Forelimb muscle (tissue), 1 donor: Measurements from ENCODE around the gene FGF1. TPM values are rescaled to one million over a fixed set of nuclear protein-coding genes. Genes with fewer than 3 reads are reported as not detected.
A peak's percentile ranks its signal among the peaks of the same experiment; 100 is the strongest.

Source experiments
- DNase-seq: peaks from one replicate; pipeline ENCODE4 v3.0.0-alpha.2; 2013; ENCODE audit warnings: low read depth
- polyA plus RNA-seq: library from polyadenylated mRNA; unstranded; fragments of 120-200 nt; gene quantifications from one replicate; pipeline ENCODE4 v1.2.1, GENCODE V29; 2013; ENCODE audit not compliant: insufficient read length

The FGF1 gene
- polyA plus RNA-seq, 1 donor = 10.6 TPM

DNA sequence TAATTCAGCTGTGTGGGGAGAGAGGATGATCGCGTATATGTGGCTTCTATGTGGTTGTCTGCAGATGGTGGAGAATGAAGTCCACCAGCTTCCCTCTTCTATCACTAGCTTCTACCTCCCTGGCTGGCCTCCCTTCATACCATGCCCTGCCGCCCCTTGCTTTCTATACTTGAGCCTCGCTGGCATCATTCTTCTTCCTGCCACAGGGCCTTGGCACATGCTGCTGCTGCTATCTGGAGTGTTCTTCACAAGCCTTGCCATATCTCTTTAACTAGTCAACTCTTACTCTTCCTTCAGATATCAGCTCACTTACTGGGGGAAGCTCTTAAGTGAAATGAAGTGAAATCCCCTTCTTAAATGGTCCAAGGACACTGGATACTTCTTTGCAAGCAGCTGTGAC, 100.4 kb downstream of the FGF1 start:
- DNase-seq = no peak

- no peak for DNase-seq
Observed at GRCh38 chr5:142584891-142585290, 101.0 kb downstream of the FGF1 start.

DNA sequence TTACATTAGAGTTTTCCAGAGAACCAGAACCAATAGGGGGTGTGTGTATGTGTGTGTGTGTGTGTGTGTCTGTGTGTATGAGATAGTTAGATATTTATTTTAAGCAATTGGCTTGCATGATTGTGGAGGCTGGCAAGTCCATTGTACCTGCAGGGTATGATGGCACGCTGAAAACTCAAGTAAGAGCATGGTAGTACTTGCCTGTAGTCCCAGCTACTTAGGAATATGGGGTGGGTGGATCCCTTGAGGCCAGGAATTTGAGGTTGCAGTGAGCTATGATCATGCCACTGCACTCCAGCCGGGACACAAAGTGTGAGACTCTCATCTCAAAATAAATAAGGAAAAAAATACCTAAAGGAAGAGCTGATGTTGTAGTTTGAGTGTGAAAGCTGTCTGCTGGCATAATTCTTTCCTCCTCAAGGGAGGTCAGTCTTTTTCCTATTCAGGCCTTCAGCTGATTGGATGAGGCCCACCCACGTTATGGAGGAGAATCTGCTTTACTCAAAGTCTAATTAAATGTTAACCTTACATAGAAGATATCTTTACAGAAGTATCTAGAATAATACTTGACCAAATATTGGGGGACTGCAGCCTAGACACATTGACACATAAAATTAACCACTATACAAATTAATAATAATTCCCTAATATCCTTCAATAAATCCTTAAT, 107.6 kb downstream of the FGF1 start:
- no peak for DNase-seq

- no peak for DNase-seq
Observed at GRCh38 chr5:142576804-142577203, 109.1 kb downstream of the FGF1 start.

- DNase-seq = no peak
Observed at GRCh38 chr5:142576303-142576702, 109.6 kb downstream of the FGF1 start.

DNA sequence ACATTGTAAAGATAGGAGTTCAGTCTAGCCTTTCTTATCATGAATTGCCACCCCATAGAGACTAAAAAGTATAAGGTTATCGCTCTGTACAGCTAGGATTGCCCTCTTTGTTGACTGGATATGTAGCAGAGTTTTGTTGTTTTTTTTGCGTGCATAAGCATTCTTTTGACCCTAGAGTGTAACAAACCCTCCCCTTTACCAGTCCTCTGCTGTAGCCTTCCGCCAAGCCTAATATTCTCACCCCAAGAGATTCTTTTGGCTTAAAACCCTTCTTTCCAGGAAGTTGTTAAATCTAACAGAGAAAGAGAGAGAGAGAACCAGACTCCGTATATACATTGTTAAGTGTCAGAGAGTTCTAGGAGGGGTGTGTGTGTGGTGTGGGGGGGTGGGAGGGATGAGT, 113.9 kb downstream of the FGF1 start:
- peak; percentile 45 for DNase-seq

DNA sequence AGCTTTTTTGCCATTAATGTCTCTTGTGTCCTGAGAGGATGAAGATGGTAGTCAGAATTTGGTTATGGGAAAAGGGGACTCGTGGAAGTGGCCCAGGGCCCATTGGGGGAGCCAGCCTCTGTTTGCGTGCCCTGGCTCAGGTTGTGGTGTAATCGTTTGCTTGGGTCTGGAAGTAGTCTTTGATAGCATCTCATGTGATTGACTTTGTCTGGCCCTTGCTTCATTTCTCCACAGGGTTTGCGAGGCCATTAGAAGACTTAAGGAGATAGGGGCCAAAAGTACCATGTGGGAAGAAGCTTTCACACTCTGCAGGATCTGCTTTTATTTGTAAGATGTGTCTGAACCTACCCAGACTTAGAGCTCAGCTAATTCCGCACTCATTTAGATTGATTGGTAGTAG, 114.5 kb downstream of the FGF1 start:
- no peak for DNase-seq

GRCh38 chr5:142569905-142570304, 116.0 kb downstream of the FGF1 start:
- DNase-seq = no peak

DNA sequence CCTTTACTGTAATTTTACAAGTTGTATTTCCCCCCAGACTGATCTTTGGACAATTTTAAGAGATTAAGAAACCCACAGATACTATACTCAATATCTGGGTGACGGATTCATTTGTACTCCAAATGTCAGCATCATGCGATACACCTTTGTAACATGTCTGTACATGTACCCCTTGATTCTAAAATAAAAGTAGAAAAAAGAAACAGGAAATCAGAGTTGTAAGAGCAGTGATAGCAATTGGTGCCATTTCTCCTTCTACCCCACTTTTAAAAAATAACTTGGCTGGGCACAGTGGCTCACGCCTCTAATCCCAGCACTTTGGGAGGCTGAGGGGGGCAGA, 116.9 kb downstream of the FGF1 start:
- DNase-seq = no peak

DNA sequence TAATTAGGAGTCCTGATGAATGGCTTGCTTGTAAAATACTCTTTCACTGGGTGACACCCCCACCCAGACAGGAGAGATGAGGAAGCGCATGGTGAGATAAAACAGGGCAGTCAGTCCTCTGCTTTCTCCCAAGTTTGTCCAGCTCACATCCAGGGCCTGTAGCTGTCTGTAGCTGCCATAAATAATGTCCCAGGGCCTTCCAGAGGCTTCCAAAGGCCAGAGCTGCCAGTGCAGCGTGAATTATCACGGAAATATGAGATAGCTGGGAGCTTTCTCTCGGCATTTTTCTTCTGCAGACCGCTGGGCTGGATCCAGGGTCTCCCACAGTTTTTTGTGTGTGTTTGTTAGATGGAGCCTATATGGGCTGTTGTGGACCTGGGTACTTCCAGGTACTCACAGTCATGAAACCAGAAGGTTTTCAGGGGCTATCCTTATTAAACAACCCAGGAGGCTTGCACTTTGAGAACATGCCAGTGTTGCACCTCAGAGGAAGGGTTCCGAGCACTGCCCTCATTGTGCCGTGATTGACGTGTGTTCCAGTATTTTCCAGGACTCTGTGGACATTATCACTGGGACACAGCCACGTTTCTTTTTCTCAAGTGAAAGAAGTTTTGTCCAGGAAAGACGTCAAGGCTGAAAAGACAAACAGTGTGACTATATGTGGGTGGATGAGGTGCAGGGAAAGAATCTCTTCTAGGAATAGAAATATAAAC, 117.5 kb downstream of the FGF1 start:
- DNase-seq = no peak

- no peak for DNase-seq
Observed at GRCh38 chr5:142561486-142562097, 124.3 kb downstream of the FGF1 start.

- no peak for DNase-seq
Observed at GRCh38 chr5:142561029-142561428, 124.9 kb downstream of the FGF1 start.

DNA sequence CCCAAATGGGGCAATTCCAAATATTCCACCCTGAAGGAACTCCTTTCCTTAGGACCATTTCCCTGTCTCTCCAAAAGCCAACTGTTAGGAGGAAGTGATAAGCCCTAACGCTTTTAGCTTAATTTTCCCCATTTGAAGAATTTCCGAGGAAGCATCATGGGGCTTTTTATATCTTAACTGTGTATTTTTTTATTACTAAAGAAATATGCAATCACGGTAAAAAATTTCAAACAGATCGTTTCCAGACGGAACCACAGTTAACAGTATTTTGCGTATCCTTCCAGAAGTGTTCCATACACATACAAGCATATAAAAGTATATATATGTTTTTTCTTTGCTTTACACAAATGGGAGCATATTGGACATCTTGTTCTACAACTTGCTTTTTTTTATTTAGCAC, 133.8 kb downstream of the FGF1 start:
- DNase-seq = no peak

DNA sequence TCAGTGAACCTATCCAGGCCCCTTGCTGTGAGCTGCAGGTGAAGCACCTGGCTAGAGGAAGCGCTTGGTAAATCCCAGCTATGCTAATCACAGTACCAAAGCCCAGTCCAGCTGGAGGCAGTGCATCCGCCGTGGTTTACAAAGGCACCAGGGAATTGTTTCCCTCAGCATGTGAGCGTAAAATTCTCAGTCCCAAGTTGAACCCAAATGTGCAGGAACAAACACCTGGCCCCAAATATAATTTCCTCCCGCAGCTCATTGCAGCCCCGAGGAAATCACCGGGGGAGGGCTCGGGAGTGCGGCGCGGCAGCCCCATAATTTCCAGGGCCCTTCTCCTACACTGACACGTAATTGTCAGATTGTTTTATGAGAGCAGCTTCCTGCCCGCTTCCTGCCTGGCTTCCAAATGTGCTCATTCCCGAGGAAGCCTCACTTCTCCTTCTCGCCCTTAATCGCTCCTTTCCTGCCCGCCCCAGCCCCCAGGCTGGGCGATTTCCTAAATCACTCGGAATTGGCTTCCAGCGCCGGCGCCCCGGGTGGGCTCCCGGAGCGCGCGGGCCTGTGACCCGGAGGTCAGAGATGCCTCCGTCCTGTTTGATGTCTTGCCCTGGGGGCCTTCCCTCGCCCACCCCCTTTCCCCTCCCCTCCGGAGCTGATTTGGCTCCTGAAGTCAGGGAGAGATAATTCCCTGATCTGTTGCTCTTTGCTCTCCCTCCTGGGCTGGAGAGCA, 134.4 kb downstream of the FGF1 start:
- DNase-seq = no peak

GRCh38 chr5:142550471-142550870, 135.4 kb downstream of the FGF1 start:
- DNase-seq = no peak

GRCh38 chr5:142549834-142550233, 136.1 kb downstream of the FGF1 start:
- DNase-seq = no peak

GRCh38 chr5:142548739-142549275, 137.1 kb downstream of the FGF1 start:
- DNase-seq = no peak

DNA sequence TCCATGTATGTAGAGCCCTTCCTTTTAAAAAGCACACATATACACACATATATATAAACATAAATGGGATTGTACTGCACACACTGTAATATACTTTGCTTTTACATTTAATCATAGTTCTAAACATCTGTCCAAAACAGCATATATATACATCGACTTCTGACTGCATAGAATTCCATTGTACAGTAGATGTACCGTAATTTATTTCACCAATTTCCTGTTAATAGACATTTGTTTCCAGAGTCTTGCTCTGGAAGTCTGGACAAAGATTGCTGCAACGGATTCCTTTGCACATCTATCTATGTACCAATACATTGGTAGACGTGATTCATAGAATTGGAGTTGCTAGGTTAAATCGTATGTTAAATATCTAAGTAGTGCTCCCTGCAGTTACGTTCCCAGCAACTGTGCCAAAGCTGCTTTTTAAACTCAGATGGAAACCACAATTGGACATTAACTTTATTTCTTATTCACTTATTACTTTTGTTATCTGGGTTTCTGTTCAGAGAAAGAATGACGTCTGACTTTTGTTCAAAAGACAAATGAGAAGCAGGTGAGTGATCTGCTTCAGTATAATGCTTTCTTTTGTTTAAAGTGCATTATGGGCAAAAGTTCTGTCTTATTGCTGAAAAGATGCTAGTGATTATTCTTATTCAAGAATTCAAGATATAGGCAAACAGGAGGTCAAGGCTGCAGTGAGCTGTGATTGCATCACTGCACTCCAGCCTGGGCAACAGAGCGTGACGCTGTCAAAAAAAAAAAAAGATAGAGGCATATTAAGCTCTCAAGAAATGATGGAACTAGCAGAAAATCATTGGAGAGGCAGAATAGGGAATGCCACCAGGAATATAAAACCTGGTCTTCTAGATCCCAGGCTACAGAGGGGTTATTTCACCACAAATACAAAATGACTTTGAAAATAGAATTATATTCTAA, 138.2 kb downstream of the FGF1 start:
- no peak for DNase-seq

DNA sequence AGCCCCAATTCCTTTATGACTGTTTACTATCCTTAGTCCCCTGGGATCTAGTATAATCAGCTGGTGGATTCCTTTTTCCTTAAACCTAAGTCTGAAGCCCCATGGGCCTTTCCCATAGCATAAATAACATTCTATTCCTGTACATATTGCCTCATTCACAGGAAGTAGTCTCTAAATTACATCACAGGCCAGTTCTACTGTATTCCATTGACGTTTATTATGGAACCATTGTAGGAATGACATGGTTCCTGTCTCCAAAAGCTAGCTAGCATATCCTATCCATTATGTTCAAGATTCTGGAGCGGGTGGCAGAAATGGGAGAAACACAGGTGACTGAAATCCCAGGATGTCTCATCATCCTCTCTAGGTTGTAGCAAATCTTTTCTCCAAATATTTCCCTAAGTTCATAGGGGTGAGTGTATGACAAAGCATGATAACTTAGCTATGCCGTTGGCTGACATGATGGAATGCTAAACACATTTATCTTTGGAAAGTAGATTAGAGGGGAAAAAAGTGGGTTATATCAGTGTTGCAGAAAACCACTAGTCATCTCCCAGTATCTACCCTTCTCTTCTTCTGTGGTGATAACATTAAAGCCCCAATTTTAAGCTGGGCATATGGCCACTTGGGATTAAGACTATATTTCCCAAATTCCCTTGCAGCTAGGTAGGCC, 140.1 kb downstream of the FGF1 start:
- DNase-seq = no peak

DNA sequence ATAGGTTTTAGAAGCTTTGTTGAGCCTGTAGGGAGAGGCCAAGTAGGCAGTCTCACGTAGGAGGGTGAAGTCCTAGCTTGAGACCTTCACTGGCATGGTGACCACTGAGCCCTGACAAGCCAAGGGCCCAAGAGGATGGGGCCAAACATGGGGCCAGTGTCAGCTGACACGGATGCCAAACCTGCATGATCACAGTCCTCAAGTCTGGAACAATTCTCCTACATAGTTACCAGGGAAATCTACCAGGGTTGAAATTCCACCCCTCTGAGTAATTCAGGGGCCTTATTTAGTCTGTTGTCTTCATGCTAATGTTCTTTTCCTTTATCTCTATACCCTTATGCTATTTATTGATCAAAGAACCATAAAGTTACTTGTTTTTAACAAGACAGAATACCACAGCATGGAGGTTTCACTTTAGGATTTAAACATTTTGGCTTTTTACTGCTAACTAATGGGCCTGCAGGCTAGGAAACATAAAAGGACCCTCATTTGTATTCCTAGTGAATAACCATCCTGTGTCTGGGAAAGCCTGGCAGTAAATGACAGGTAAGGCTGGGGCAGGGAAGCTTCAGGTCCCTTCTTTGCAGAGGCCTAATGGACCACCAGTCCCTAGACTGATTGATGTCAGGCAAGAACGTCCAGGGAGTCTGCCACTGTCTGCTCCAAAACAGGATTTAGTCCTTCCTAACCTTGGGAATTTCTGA, 140.8 kb downstream of the FGF1 start:
- no peak for DNase-seq
